Heart right ventricle (tissue), 16 donors: Measurements from ENCODE around the gene ACVR1. TPM values are rescaled to one million over a fixed set of nuclear protein-coding genes. Genes with fewer than 3 reads are reported as not detected.

Experiments used
- ATAC-seq, 8 donors: fragments of 200-7000 bp; cut with Tn5 transposase; one replicate each; pipeline ENCODE4 v1.9.1; 2020; ENCODE audit warnings: mild to moderate bottlenecking in 8 of 8, moderate library complexity in 8 of 8, moderate number of reproducible peaks in 1 of 8
- DNase-seq, 2 donors: peaks; one replicate each; pipeline ENCODE4 v3.0.0-alpha.2; 2020
- H3K27ac ChIP-seq, 10 donors: fragments of 200-600 bp; sonication (generic) in 2 of 10; one replicate each; pipeline versions ENCODE4 v1.5.0 to v1.8.0; 2020 to 2022; ENCODE audit warnings: mild to moderate bottlenecking in 3 of 10
- H3K27me3 ChIP-seq, 7 donors: fragments of 200-600 bp; one replicate each; pipeline ENCODE4 v1.8.0; 2021 to 2022; ENCODE audit warnings: mild to moderate bottlenecking in 2 of 7
- H3K36me3 ChIP-seq, 9 donors: fragments of 200-600 bp; sonication (generic) in 1 of 9; one replicate each; pipeline versions ENCODE4 v1.5.0 to v1.8.0; 2020 to 2022; ENCODE audit warnings: mild to moderate bottlenecking in 2 of 9
- H3K4me1 ChIP-seq, 9 donors: fragments of 200-600 bp; sonication (generic) in 1 of 9; one replicate each; pipeline versions ENCODE4 v1.5.0 to v1.8.0; 2020 to 2022; ENCODE audit warnings: mild to moderate bottlenecking in 4 of 9
- H3K4me3 ChIP-seq, 10 donors: fragments of 200-600 bp; sonication (generic) in 2 of 10; one replicate each; pipeline versions ENCODE4 v1.5.0 to v1.8.0; 2020 to 2022; ENCODE audit warnings: mild to moderate bottlenecking in 7 of 10, moderate library complexity in 2 of 10
- H3K9me3 ChIP-seq, 11 donors: fragments of 200-600 bp in 10 of 11; sonication (generic) in 2 of 11; one replicate each; pipeline versions ENCODE4 v1.5.0 to v1.8.0; 2013 to 2022; ENCODE audit warnings: mild to moderate bottlenecking in 2 of 11, control low read depth in 1 of 11, moderate library complexity in 1 of 11
- WGBS, 2 donors: extraction: QIAGEN DNeasy Blood & Tissue Kit; methylation state at CpG; one replicate each; pipeline ENCODE4 v1.1.7; 2013; ENCODE audit warnings: inconsistent platforms in 1 of 2; 5-methylcytosine and 5-hydroxymethylcytosine counted together
- intact Hi-C, 10 donors: fragments of 100-400 bp; cut with DNase I; formaldehyde crosslinking; loops; one replicate each; pipeline versions ENCODE4 v1.11.1 to v1.14.2; 2022
- polyA plus RNA-seq, 2 donors: library from polyadenylated mRNA; stranded (reverse); fragments of 200-250 nt; gene quantifications; one replicate each; pipeline ENCODE4 v1.2.3, GENCODE V29; 2013
- total RNA-seq, 10 donors: library from RNA; stranded (reverse); fragmentation: NEBNext Ultra II Directional in 3 of 10; extraction: Animal tissue kit (Norgen Biotek cat#: 25700) in 3 of 10; gene quantifications; one replicate each; pipeline versions ENCODE4 v1.2.1 to v1.2.4, GENCODE V29; 2021 to 2023
- TF ChIP-seq, protein P1 (sequence below), 9 donors: fragments of 200-600 bp; sonication (generic) in 2 of 9; IDR thresholded peaks; one replicate each; pipeline versions ENCODE4 v1.5.0 to v1.8.0; 2021 to 2022; ENCODE audit warnings: antibody characterized with exemption in 9 of 9, mild to moderate bottlenecking in 5 of 9, moderate library complexity in 1 of 9
- donor health status: Arrhythmogenic right ventricular cardiomyopathy.
- donor health status: ischemic (EF 13 %, LVEDD 7.1; RV severe dilation, severe dysfunction).
- donor health status: healthy with polysubstance abuse.
- donor health status: DM: no; HTN: yes; CAD: no.
- donor health status: DM: no; HTN: no; CAD: no.
- donor health status: ischemic (EF 25% LVEDD 6.9; RV normal size, moderate dysfunction).
- donor health status: ischemic (EF 25% LVEDD 5.7; RV mildly dilated, moderate dysfunction).
- donor health status: healthy.
- donor health status: DM: yes; HTN: yes; CAD: no.
- donor health status: Ischemic cardiomyopathy.
- donor health status: ischemic (EF 35%, LVEDD 5.7; RV mildly dilated, moderate dysfunction).
- donor health status: nonischemic (EF 11% LVEDD 7.7; RV severe dilation, severe dysfunction).
- donor health status: DM: yes; HTN: yes; CAD: no.
- donor health status: PGD.
- donor health status: ischemic (EF 29% LVEDD 5.4; RV normal size, mild dysfunction).
- donor health status: nonischemic (EF 23%, LVEDD 6.1; RV moderate dilation, normal function).

ACVR1 gene
- total and polyA plus RNA-seq, 12 donors, result 4.2 to 32.7 (median 22.2) TPM

GRCh38 chr2:157691131-157691530 lies 185.0 kb downstream of the ACVR1 start:
- ATAC-seq (no peak), DNase-seq (no peak)
- no peak overlapping the region for H3K4me3 ChIP-seq
- H3K9me3 ChIP-seq, result peaks cover 0 to 22% (median 0%) of the 10 kb centered on the region in 11 donors
- no peak overlapping the region for H3K27ac ChIP-seq
- TF ChIP-seq, protein P1, sequence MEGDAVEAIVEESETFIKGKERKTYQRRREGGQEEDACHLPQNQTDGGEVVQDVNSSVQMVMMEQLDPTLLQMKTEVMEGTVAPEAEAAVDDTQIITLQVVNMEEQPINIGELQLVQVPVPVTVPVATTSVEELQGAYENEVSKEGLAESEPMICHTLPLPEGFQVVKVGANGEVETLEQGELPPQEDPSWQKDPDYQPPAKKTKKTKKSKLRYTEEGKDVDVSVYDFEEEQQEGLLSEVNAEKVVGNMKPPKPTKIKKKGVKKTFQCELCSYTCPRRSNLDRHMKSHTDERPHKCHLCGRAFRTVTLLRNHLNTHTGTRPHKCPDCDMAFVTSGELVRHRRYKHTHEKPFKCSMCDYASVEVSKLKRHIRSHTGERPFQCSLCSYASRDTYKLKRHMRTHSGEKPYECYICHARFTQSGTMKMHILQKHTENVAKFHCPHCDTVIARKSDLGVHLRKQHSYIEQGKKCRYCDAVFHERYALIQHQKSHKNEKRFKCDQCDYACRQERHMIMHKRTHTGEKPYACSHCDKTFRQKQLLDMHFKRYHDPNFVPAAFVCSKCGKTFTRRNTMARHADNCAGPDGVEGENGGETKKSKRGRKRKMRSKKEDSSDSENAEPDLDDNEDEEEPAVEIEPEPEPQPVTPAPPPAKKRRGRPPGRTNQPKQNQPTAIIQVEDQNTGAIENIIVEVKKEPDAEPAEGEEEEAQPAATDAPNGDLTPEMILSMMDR (IDR thresholded peaks at IDR 0.05), result no peak
- intact Hi-C loops, result no loop called here
- WGBS, 2 donors, result 91 to 92% methylated on average over 1 of the region's 1 CpG
- no peaks in the 10 kb centered on the region for H3K36me3 ChIP-seq
- H3K27me3 ChIP-seq, result no peaks in the 10 kb centered on the region
- no peaks in the 10 kb centered on the region for H3K4me1 ChIP-seq

Other genes starting within 250 kb of the ACVR1 start
- 1 to 10 TPM in 3 of 10 donors, under 1 TPM in 7; 0.07 to 2.4 (median 0.48) TPM for gene ACVR1C, start 247.5 kb downstream of the ACVR1 start, total RNA-seq
- gene ACVR1C, start 247.5 kb downstream of the ACVR1 start, polyA plus RNA-seq, result under 1 TPM; 0.09 to 0.22 TPM
- not detected for gene UPP2, start 225.5 kb upstream of the ACVR1 start, total RNA-seq
- not detected for gene UPP2, start 225.5 kb upstream of the ACVR1 start, polyA plus RNA-seq